HCT116 (cell line): ENCODE data around the gene CH25H. TPM values are rescaled to one million over a fixed set of nuclear protein-coding genes. Genes with fewer than 3 reads are reported as not detected.

Source experiments
- ATAC-seq: fragments of 200-7000 bp; cut with Tn5 transposase; 2 replicates; pipeline ENCODE4 v1.9.1; 2020; ENCODE audit warnings: mild to moderate bottlenecking, moderate library complexity
- BruUV-seq: library from RNA; stranded (reverse); fragments of 400-500 nt; replicated peaks from 2 replicates; lab custom pipeline; 2021; lab: Mats Ljungman, UMichigan
- CTCF ChIA-PET: fragments of 300-600 bp; sonication (Branson Sonifier 250); formaldehyde crosslinking; loops from one replicate; lab custom pipeline; 2021; ENCODE audit warnings: antibody characterized with exemption; lab: Charles Lee
- POLR2A ChIA-PET: fragments of 300-600, 350-600 bp; sonication (Branson Sonifier 250); formaldehyde crosslinking; loops from one replicate; lab custom pipeline; 2021; ENCODE audit warnings: antibody characterized with exemption; lab: Charles Lee
- RAD21 ChIA-PET, 2 experiments: fragments of 300-600 bp; sonication (Branson Sonifier 250); formaldehyde crosslinking; loops; one replicate each; lab custom pipeline; 2023; ENCODE audit warnings: low total read pairs in 2 of 2; ENCODE audit not compliant: uncharacterized antibody in 2 of 2, unreplicated experiment in 2 of 2, low non-redundant PET in 1 of 2; lab: Charles Lee
- DNase-seq: peaks from one replicate; pipeline ENCODE4 v3.0.0-alpha.2; 2010; ENCODE audit warnings: low read depth, low spot score
- H2AFZ ChIP-seq: fragments of 200-600 bp; shearing (Covaris generic), sonication (generic); 2 replicates; pipeline ENCODE4 v1.6.1; 2017; ENCODE audit warnings: low read depth, mixed run types, mixed read lengths, antibody characterized with exemption, low read length; ENCODE audit not compliant: poor library complexity, severe bottlenecking
- H3K27ac ChIP-seq: 2 replicates; pipeline ENCODE4 v1.5.1; 2012; ENCODE audit warnings: low read depth, low read length
- H3K27me3 ChIP-seq: fragments of 200-600 bp; sonication (generic); 2 replicates; pipeline ENCODE4 v1.6.1; 2016; ENCODE audit warnings: mixed run types, low read length, mixed read lengths; ENCODE audit not compliant: insufficient read depth
- H3K36me3 ChIP-seq, 2 experiments: fragments of 200-500 bp in 1 of 2; fragments of 200-600 bp in 1 of 2; sonication (Bioruptor generic) in 1 of 2; sonication (generic) in 1 of 2; 2 replicates each; pipeline versions ENCODE4 v1.5.1 to v1.6.1; 2014 to 2016; ENCODE audit warnings: low read length in 2 of 2, inconsistent platforms in 1 of 2, mixed read lengths in 1 of 2, mixed run types in 1 of 2; ENCODE audit not compliant: insufficient read depth in 2 of 2, control insufficient read depth in 1 of 2
- H3K4me1 ChIP-seq, 2 experiments: fragments of 200-600 bp in 1 of 2; sonication (generic) in 1 of 2; 2 replicates each; pipeline versions ENCODE4 v1.5.1 to v1.6.1; 2012 to 2017; ENCODE audit warnings: low read length in 2 of 2, inconsistent platforms in 1 of 2, mild to moderate bottlenecking in 1 of 2, mixed read lengths in 1 of 2, mixed run types in 1 of 2, moderate library complexity in 1 of 2; ENCODE audit not compliant: insufficient read depth in 2 of 2, control insufficient read depth in 1 of 2
- H3K4me2 ChIP-seq: fragments of 200-600 bp; sonication (generic); 2 replicates; pipeline ENCODE4 v1.6.1; 2017; ENCODE audit warnings: mixed run types, low read length, mixed read lengths
- H3K4me3 ChIP-seq, 2 experiments: fragments of 200-600 bp in 1 of 2; sonication (generic) in 1 of 2; replicated peaks in 1 of 2; 2 replicates each; pipeline ENCODE4 v1.5.1; 2011 to 2016; ENCODE audit warnings: low read length in 2 of 2, control low read depth in 1 of 2, low read depth in 1 of 2, mild to moderate bottlenecking in 1 of 2, mixed read lengths in 1 of 2, mixed run types in 1 of 2
- H3K79me2 ChIP-seq: fragments of 200-600 bp; sonication (generic); 2 replicates; pipeline ENCODE4 v1.6.1; 2017; ENCODE audit warnings: mild to moderate bottlenecking, mixed run types, low read length, moderate library complexity, mixed read lengths; ENCODE audit not compliant: insufficient read depth
- H3K9ac ChIP-seq: fragments of 200-600 bp; sonication (generic); 2 replicates; pipeline ENCODE4 v1.6.1; 2016; ENCODE audit warnings: low read length, mixed read lengths
- H3K9me2 ChIP-seq: fragments of 200-600 bp; sonication (generic), shearing (Covaris generic); 2 replicates; pipeline ENCODE4 v1.6.1; 2017; ENCODE audit warnings: mixed run types, mild to moderate bottlenecking, moderate library complexity; ENCODE audit not compliant: insufficient read depth
- H3K9me3 ChIP-seq, 2 experiments: fragments of 200-500 bp in 1 of 2; fragments of 200-600 bp in 1 of 2; sonication (Bioruptor generic) in 1 of 2; sonication (generic) in 1 of 2; 2 replicates each; pipeline ENCODE4 v1.6.1; 2014 to 2017; ENCODE audit warnings: low read length in 2 of 2, mixed read lengths in 2 of 2, inconsistent platforms in 1 of 2, low read depth in 1 of 2, mild to moderate bottlenecking in 1 of 2, mixed run types in 1 of 2, moderate library complexity in 1 of 2; ENCODE audit not compliant: control insufficient read depth in 1 of 2, insufficient read depth in 1 of 2
- H4K20me1 ChIP-seq: fragments of 200-600 bp; sonication (generic), shearing (Covaris generic); 2 replicates; pipeline ENCODE4 v1.6.1; 2017; ENCODE audit warnings: mixed run types, mild to moderate bottlenecking, moderate library complexity; ENCODE audit not compliant: insufficient read depth
- CBX3 ChIP-seq: IDR thresholded peaks from 2 replicates; pipeline ENCODE4 v1.6.1; 2012; ENCODE audit warnings: low read depth
- CEBPB ChIP-seq: IDR thresholded peaks from 2 replicates; pipeline ENCODE4 v1.6.1; 2012; ENCODE audit warnings: low read depth
- EGR1 ChIP-seq: IDR thresholded peaks from 2 replicates; pipeline ENCODE4 v1.6.1; 2012; ENCODE audit warnings: low read depth
- ELF1 ChIP-seq: IDR thresholded peaks from 2 replicates; pipeline ENCODE4 v1.6.1; 2012; ENCODE audit warnings: low read depth, borderline replicate concordance
- EZH2 ChIP-seq: fragments of 200-600 bp; sonication (generic); IDR thresholded peaks from 2 replicates; pipeline ENCODE4 v1.6.1; 2017; ENCODE audit warnings: antibody characterized with exemption, mixed run types
- FOSL1 ChIP-seq: IDR thresholded peaks from 2 replicates; pipeline ENCODE4 v1.6.1; 2012; ENCODE audit warnings: low read depth
- JUND ChIP-seq: IDR thresholded peaks from 2 replicates; pipeline ENCODE4 v1.6.1; 2012
- POLR2A ChIP-seq: IDR thresholded peaks from 2 replicates; pipeline ENCODE4 v1.7.0; 2011; ENCODE audit warnings: borderline replicate concordance; ENCODE audit not compliant: insufficient read depth, insufficient read length; ENCODE audit errors: extremely low read depth
- POLR2AphosphoS5 ChIP-seq: IDR thresholded peaks from 2 replicates; pipeline ENCODE4 v1.6.1; 2011; ENCODE audit warnings: mild to moderate bottlenecking, low read depth, low read length, moderate library complexity
- SIN3A ChIP-seq: IDR thresholded peaks from 2 replicates; pipeline ENCODE4 v1.6.1; 2012; ENCODE audit warnings: low read depth
- SP1 ChIP-seq: IDR thresholded peaks from 2 replicates; pipeline ENCODE4 v1.6.1; 2012; ENCODE audit warnings: low read depth
- SRF ChIP-seq: IDR thresholded peaks from 2 replicates; pipeline ENCODE4 v1.6.1; 2012; ENCODE audit warnings: low read depth
- TCF7L2 ChIP-seq: IDR thresholded peaks from 2 replicates; pipeline ENCODE4 v1.7.0; 2011; ENCODE audit warnings: borderline replicate concordance, inconsistent platforms; ENCODE audit not compliant: insufficient read depth, insufficient read length; ENCODE audit errors: extremely low read depth
- YY1 ChIP-seq: IDR thresholded peaks from 2 replicates; pipeline ENCODE4 v1.6.1; 2011; ENCODE audit warnings: low read length, low read depth, moderate library complexity, mild to moderate bottlenecking; ENCODE audit not compliant: insufficient replicate concordance; ENCODE audit errors: extremely low read depth
- ZFX ChIP-seq: fragments of 450-650 bp; IDR thresholded peaks from 2 replicates; pipeline ENCODE4 v1.6.1; 2017
- intact Hi-C: fragments of 100-400 bp; cut with micrococcal nuclease; formaldehyde crosslinking; loops from 2 replicates; pipeline ENCODE4 v1.10.0; 2022
- total RNA-seq: library from RNA; stranded (reverse); gene quantifications from one replicate; pipeline ENCODE4 v1.2.1, GENCODE V29; 2021; ENCODE audit not compliant: unreplicated experiment
- TF ChIP-seq, protein P1 (sequence below): IDR thresholded peaks from 2 replicates; pipeline ENCODE4 v1.6.1; 2011; ENCODE audit warnings: mild to moderate bottlenecking, low read length, moderate library complexity; ENCODE audit not compliant: insufficient replicate concordance; ENCODE audit errors: extremely low read depth
- TF ChIP-seq, protein P2 (sequence below): IDR thresholded peaks from 2 replicates; pipeline ENCODE4 v1.6.1; 2012; ENCODE audit warnings: low read depth

CH25H gene
- total RNA-seq, 1 experiment from 2014 or later: not detected

DNA sequence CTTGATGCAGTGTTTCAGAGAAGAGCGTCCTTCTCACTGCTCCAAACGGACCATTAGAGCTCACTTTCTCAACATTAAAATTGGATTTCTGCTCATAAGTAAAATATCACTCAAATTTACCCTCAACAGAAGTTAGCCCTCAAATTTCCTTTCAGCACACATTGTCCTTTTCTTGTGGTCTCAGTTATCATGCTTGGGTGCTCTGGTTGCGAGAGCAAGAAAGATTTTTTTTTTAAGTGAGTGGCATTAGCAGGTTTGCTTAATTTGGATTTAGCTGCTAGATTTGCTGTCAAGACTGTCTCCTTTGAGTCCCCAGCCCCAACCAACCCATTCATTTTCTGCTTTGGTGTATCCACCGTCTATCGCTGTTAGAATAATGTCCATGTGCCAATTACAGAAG lies 2.6 kb upstream of the CH25H start:
- intact Hi-C loops: no loop called here
- CTCF ChIA-PET: no interaction called here
- TF ChIP-seq EGR1: no peak
- no peak for TF ChIP-seq TCF7L2
- no peak for TF ChIP-seq ELF1
- no peak for TF ChIP-seq EZH2
- TF ChIP-seq CEBPB: no peak
- TF ChIP-seq ZFX: no peak
- TF ChIP-seq POLR2A: no peak
- TF ChIP-seq JUND: no peak
- TF ChIP-seq, protein P1, sequence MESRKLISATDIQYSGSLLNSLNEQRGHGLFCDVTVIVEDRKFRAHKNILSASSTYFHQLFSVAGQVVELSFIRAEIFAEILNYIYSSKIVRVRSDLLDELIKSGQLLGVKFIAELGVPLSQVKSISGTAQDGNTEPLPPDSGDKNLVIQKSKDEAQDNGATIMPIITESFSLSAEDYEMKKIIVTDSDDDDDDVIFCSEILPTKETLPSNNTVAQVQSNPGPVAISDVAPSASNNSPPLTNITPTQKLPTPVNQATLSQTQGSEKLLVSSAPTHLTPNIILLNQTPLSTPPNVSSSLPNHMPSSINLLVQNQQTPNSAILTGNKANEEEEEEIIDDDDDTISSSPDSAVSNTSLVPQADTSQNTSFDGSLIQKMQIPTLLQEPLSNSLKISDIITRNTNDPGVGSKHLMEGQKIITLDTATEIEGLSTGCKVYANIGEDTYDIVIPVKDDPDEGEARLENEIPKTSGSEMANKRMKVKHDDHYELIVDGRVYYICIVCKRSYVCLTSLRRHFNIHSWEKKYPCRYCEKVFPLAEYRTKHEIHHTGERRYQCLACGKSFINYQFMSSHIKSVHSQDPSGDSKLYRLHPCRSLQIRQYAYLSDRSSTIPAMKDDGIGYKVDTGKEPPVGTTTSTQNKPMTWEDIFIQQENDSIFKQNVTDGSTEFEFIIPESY: no peak
- TF ChIP-seq SRF: no peak
- TF ChIP-seq, protein P2, sequence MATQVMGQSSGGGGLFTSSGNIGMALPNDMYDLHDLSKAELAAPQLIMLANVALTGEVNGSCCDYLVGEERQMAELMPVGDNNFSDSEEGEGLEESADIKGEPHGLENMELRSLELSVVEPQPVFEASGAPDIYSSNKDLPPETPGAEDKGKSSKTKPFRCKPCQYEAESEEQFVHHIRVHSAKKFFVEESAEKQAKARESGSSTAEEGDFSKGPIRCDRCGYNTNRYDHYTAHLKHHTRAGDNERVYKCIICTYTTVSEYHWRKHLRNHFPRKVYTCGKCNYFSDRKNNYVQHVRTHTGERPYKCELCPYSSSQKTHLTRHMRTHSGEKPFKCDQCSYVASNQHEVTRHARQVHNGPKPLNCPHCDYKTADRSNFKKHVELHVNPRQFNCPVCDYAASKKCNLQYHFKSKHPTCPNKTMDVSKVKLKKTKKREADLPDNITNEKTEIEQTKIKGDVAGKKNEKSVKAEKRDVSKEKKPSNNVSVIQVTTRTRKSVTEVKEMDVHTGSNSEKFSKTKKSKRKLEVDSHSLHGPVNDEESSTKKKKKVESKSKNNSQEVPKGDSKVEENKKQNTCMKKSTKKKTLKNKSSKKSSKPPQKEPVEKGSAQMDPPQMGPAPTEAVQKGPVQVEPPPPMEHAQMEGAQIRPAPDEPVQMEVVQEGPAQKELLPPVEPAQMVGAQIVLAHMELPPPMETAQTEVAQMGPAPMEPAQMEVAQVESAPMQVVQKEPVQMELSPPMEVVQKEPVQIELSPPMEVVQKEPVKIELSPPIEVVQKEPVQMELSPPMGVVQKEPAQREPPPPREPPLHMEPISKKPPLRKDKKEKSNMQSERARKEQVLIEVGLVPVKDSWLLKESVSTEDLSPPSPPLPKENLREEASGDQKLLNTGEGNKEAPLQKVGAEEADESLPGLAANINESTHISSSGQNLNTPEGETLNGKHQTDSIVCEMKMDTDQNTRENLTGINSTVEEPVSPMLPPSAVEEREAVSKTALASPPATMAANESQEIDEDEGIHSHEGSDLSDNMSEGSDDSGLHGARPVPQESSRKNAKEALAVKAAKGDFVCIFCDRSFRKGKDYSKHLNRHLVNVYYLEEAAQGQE: no peak
- no peak for TF ChIP-seq SIN3A
- TF ChIP-seq POLR2AphosphoS5: no peak
- TF ChIP-seq YY1: no peak
- no peak for TF ChIP-seq SP1
- no peak for TF ChIP-seq CBX3
- no peak for TF ChIP-seq FOSL1
- TF ChIP-seq, all 23 proteins: peak for 0
- Histone ChIP-seq H3K4me2 (no peak overlapping the region), H2AFZ (no peak overlapping the region), H3K4me1 (no peaks in the 10 kb centered on the region), H4K20me1 (no peaks in the 10 kb centered on the region), H3K9me3 (no peaks in the 10 kb centered on the region), H3K9ac (no peak overlapping the region), H3K27ac (no peak overlapping the region), H3K9me2 (no peaks in the 10 kb centered on the region), H3K36me3 (no peaks in the 10 kb centered on the region), H3K4me3 (no peak overlapping the region), H3K27me3 (no peaks in the 10 kb centered on the region), H3K79me2 (no peaks in the 10 kb centered on the region)
- no TSS peak for BruUV-seq
- RAD21 ChIA-PET: no interaction called here
- POLR2A ChIA-PET: no interaction called here
- ATAC-seq (no peak), DNase-seq (no peak)
